NT2/D1 (cell line): ENCODE measurements around the gene CLMP.
"Not testable (repeated sequence)": the region's sequence is repeated elsewhere in the genome, so short reads cannot be mapped to it uniquely, and the experiment has no call there.

Experiments used
- DNase-seq: peaks from one replicate; pipeline ENCODE4 v3.0.0-alpha.2; 2011; ENCODE audit warnings: low read depth, low spot score
- H3K27me3 ChIP-seq: 2 replicates; pipeline ENCODE4 v1.6.0; 2011; ENCODE audit warnings: mild to moderate bottlenecking; ENCODE audit not compliant: insufficient read length, insufficient read depth
- H3K36me3 ChIP-seq: 2 replicates; pipeline ENCODE4 v1.6.1; 2011; ENCODE audit warnings: mild to moderate bottlenecking, low read length, mixed read lengths; ENCODE audit not compliant: insufficient read depth, insufficient read length
- H3K4me1 ChIP-seq: 2 replicates; pipeline ENCODE4 v1.5.1; 2011; ENCODE audit not compliant: insufficient read depth, insufficient read length
- H3K4me3 ChIP-seq: 2 replicates; pipeline ENCODE4 v1.5.1; 2011; ENCODE audit warnings: low read depth; ENCODE audit not compliant: insufficient read length
- H3K9ac ChIP-seq: 2 replicates; pipeline ENCODE4 v1.6.0; 2011; ENCODE audit warnings: low read depth; ENCODE audit not compliant: insufficient read length
- H3K9me3 ChIP-seq: 2 replicates; pipeline ENCODE4 v1.5.1; 2011; ENCODE audit warnings: mild to moderate bottlenecking, low read length; ENCODE audit not compliant: insufficient read depth
- SUZ12 ChIP-seq: IDR thresholded peaks from 2 replicates; pipeline ENCODE4 v1.6.1; 2011; ENCODE audit not compliant: insufficient read length, insufficient read depth; ENCODE audit errors: extremely low read depth
- YY1 ChIP-seq: IDR thresholded peaks from 2 replicates; pipeline ENCODE4 v1.6.1; 2011; ENCODE audit not compliant: insufficient read length, insufficient read depth
- ZNF274 ChIP-seq: IDR thresholded peaks from 2 replicates; pipeline ENCODE4 v1.6.1; 2011; ENCODE audit warnings: mild to moderate bottlenecking, low read depth, low read length

Gene CLMP

DNA sequence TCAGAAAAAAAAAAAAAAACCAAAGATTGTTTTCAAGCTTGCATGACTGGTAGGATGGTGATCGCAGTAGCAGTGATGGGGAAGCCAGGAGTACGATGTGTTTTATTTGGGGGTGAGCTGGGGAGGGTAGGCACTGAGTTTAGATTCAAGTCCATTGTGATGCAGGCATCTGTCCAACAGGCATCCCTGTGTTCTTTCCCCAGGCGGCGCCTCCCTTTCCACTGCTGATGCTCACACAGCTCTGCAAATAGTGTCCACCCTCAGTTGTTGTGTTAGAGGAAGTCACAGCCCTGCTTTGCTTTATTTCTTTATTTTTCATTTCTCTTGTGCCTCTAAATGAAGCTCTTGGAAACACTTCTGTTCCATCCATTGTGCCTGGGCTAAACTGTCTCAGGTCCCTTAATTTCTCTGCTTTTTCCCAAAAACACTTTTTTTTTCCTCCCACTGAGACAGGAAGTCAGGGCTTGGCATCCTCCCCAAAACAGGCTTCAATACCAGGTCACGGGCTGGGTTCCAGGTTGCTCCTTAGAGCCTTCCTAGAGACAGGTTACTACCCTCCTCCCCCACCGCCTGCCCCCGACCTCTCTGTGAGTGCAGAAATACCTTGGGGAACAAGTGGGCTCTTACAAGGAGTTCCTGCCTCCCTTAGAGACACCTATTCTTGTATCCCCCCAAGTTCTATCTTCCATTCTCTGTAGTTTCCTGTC, 94.5 kb downstream of the CLMP start:
- no peak for TF ChIP-seq SUZ12
- TF ChIP-seq ZNF274: no peak
- no peak for TF ChIP-seq YY1
- Histone ChIP-seq H3K4me3 (no peak overlapping the region), H3K9me3 (no peaks in the 10 kb centered on the region), H3K9ac (no peak overlapping the region), H3K4me1 (no peaks in the 10 kb centered on the region), H3K36me3 (peaks cover 11% of the 10 kb centered on the region), H3K27me3 (no peaks in the 10 kb centered on the region)
- DNase-seq: no peak

DNA sequence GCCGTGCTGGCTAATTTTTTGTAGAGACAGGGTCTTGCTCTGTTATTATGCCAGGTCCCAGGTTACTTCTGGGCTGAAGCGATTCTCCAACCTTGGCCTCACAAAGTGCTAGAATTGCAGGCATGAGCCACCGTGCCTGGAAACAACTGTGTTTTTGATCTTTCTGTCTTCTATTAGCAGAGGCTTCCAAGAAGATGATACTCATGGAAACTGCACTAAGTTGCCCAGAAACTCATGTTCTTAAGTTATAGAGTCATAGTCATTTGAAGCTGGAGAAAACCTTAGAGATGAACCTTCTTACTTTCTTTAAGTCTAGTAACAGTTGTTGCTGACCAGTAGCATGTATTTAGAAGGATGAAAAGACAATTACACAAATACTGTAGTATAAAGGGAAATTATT, 96.1 kb downstream of the CLMP start:
- no peak overlapping the region for H3K9ac ChIP-seq
- no peaks in the 10 kb centered on the region for H3K9me3 ChIP-seq
- H3K36me3 ChIP-seq: peaks cover 16% of the 10 kb centered on the region
- H3K4me1 ChIP-seq: no peaks in the 10 kb centered on the region
- H3K4me3 ChIP-seq: no peak overlapping the region
- H3K27me3 ChIP-seq: no peaks in the 10 kb centered on the region
- no peak for DNase-seq
- no peak for TF ChIP-seq SUZ12
- no peak for TF ChIP-seq ZNF274
- no peak for TF ChIP-seq YY1

- Histone ChIP-seq H3K27me3 (no peaks in the 10 kb centered on the region), H3K36me3 (peaks cover 18% of the 10 kb centered on the region), H3K4me1 (no peaks in the 10 kb centered on the region), H3K9me3 (no peaks in the 10 kb centered on the region), H3K9ac (no peak overlapping the region), H3K4me3 (no peak overlapping the region)
- no peak for DNase-seq
- TF ChIP-seq YY1 (no peak), ZNF274 (no peak)
These were observed 101.3 kb downstream of the CLMP start for GRCh38 chr11:123093739-123094138.

GRCh38 chr11:123091506-123091905, 103.5 kb downstream of the CLMP start:
- H3K36me3 ChIP-seq: peaks cover 11% of the 10 kb centered on the region
- H3K27me3 ChIP-seq: no peaks in the 10 kb centered on the region
- DNase-seq: no peak
- no peaks in the 10 kb centered on the region for H3K4me1 ChIP-seq
- TF ChIP-seq ZNF274 (no peak), SUZ12 (no peak), YY1 (no peak)
- H3K9me3 ChIP-seq: no peaks in the 10 kb centered on the region
- no peak overlapping the region for H3K4me3 ChIP-seq
- H3K9ac ChIP-seq: no peak overlapping the region

DNA sequence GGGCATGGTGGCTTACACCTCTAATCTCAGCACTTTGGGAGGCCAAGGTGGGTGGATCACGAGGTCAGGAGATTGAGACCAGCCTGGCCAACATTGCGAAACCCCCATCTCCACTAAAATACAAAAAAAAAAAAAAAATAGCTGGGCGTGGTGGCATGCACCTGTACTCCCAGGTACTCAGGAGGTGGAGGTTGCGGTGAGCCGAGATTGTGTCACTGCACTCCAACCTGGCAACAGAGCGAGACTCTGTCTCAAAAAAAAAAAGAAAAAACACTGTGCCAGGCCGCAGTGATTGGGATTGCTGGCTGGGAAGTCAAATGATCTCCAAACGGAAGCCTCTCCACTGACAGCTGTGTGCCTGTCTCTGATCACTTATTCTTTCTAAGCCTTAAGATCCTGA, 104.9 kb downstream of the CLMP start:
- not testable (repeated sequence) for H3K36me3 ChIP-seq, H3K27me3 ChIP-seq, H3K9me3 ChIP-seq, H3K9ac ChIP-seq, H3K4me3 ChIP-seq, DNase-seq, H3K4me1 ChIP-seq

DNA sequence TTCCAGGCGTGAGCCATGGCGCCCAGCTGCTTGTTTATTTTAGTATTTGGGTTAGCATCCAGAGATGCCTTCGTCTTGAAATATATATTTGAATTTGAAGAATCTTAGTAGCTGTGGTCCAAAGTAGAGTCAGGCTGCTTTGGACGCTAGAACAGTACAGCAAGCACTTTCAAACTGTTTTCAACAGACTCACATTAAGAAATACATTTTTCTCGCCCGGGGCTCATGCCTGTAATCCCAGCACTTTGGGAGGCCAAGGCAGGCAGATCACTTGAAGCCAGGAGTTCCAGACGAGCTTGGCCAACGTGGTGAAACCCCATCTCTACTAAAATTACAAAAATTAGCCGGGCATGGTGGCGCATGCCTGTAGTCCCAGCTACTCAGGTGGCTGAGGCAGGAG, 106.2 kb downstream of the CLMP start:
- not testable (repeated sequence) for DNase-seq, H3K4me1 ChIP-seq, H3K27me3 ChIP-seq, H3K9ac ChIP-seq, H3K4me3 ChIP-seq, H3K9me3 ChIP-seq
- H3K36me3 ChIP-seq: peaks cover 13% of the 10 kb centered on the region

DNA sequence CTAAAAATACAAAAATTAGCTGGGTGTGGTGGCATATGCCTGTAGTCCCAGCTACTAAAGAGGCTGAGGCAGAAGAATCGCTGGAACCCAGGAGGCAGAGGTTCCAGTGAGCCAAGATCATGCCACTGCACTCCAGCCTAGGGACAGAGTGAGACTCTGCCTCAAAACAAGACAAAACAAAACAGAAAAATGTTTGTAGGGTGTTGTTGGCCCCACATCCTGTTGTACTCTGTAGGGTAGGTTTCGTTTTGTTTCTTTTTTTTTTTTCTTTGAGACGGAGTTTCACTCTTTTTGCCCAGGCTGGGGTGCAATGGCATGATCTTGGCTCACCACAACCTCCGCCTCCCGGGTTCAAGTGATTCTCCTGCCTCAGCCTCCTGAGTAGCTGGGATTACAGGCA, 107.4 kb downstream of the CLMP start:
- H3K9me3 ChIP-seq, H3K4me3 ChIP-seq, H3K27me3 ChIP-seq, H3K9ac ChIP-seq, H3K4me1 ChIP-seq, DNase-seq: not testable (repeated sequence)
- H3K36me3 ChIP-seq: peaks cover 16% of the 10 kb centered on the region

- no peak overlapping the region for H3K9ac ChIP-seq
- peaks cover 4% of the 10 kb centered on the region; the same call in 1 of the 2 replicates for H3K9me3 ChIP-seq
- H3K27me3 ChIP-seq: no peaks in the 10 kb centered on the region
- no peak for DNase-seq
- no peak overlapping the region for H3K4me3 ChIP-seq
- H3K36me3 ChIP-seq: peaks cover 13% of the 10 kb centered on the region
- TF ChIP-seq SUZ12: no peak
- TF ChIP-seq YY1: no peak
- TF ChIP-seq ZNF274: no peak
- H3K4me1 ChIP-seq: no peaks in the 10 kb centered on the region
These were observed 108.7 kb downstream of the CLMP start for GRCh38 chr11:123086305-123086704.
